Motor neuron (in vitro differentiated cells): ENCODE measurements around the gene ATP5ME. TPM values are rescaled to one million over a fixed set of nuclear protein-coding genes. Genes with fewer than 3 reads are reported as not detected.
"Not testable (repeated sequence)": the region's sequence is repeated elsewhere in the genome, so short reads cannot be mapped to it uniquely, and the experiment has no call there.

Source experiments
- ATAC-seq, 8 experiments: fragments of 200-7000 bp; cut with Tn5 transposase; replicated peaks in 6 of 8; 2 replicates each; pipeline ENCODE4 v1.8.0; 2021; ENCODE audit warnings: mild to moderate bottlenecking in 8 of 8, moderate library complexity in 8 of 8
- H3K27ac ChIP-seq, 2 donors: fragments of 250-450 bp; sonication (Bioruptor Pico); 2 replicates each; pipeline ENCODE4 v1.9.0; 2021; ENCODE audit warnings: antibody characterized with exemption in 2 of 2, mild to moderate bottlenecking in 2 of 2, moderate library complexity in 1 of 2
- H3K4me1 ChIP-seq, 2 donors: fragments of 250-450 bp; sonication (Bioruptor Pico); replicated peaks in 1 of 2; 2 replicates each; pipeline ENCODE4 v1.6.1; 2021; ENCODE audit warnings: antibody characterized with exemption in 2 of 2, mild to moderate bottlenecking in 2 of 2, moderate library complexity in 1 of 2
- H3K4me3 ChIP-seq, 5 donors: fragments of 250-450 bp; sonication (Bioruptor Pico); 2 replicates each; pipeline ENCODE4 v1.9.0; 2021; ENCODE audit warnings: antibody characterized with exemption in 5 of 5, mild to moderate bottlenecking in 5 of 5, moderate library complexity in 4 of 5
- WGBS, 10 experiments: fragments of 450-650 bp; shearing (Covaris generic); methylation state at CpG; one replicate each; pipeline ENCODE4 v1.0.0; 2022; 5-methylcytosine and 5-hydroxymethylcytosine counted together
- in situ Hi-C, 9 experiments: fragments of 400-800 bp; cut with MboI; loops; one replicate each; pipeline ENCODE4 v1.15.0; 2021; ENCODE audit warnings: low sequenced_read_pairs in 9 of 9, low pct_unique_long_range_greater_than_20kb in 2 of 9; ENCODE audit not compliant: unreplicated experiment in 9 of 9
- total RNA-seq, 8 experiments: library from RNA; unstranded; fragments of 300-600 nt; gene quantifications; 2 replicates each; pipeline versions ENCODE4 v1.2.3 to v1.2.4, GENCODE V29; 2022

Gene ATP5ME
- total RNA-seq, 8 experiments from 2014 or later, result 668 to 891 (median 799) TPM

DNA sequence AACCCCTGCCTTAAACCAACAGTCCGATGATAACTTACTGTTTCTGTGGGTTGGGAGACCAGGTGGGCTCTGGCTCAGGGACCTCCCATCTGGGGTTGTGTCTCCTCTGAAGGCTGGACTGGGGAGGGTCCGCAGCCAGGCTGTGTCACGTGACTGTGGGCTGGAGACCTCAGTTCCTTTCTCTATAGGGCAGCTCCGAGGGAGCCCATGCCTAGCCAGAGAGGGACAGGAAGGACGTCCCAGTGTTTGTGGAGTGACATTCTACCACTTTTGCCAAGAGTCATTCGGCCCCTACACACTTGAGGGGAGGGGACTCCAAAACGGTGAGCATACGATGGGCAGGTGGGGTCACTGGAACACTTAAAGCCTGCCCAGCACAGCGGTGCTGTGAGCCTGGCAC, 36.0 kb upstream of the ATP5ME start:
- in situ Hi-C loops, result no loop called here
- Histone ChIP-seq H3K4me1 (peaks cover 12 to 14% of the 10 kb centered on the region in 2 donors), H3K27ac (no peak overlapping the region), H3K4me3 (no peak overlapping the region)
- no peak for ATAC-seq
- WGBS, 10 experiments, result 45 to 100% (median 68%) methylated on average over 1 to 4 of the region's 9 CpGs; no CpG with 5 or more reads in 5 of the 10 experiments

GRCh38 chr4:709348-709747, 35.3 kb upstream of the ATP5ME start:
- H3K4me3 ChIP-seq, result no peak overlapping the region
- no peak for ATAC-seq
- 80 to 100% (median 93%) methylated on average over 3 to 6 of the region's 6 CpGs; no CpG with 5 or more reads in 1 of the 10 experiments for WGBS, 10 experiments
- peaks cover 12 to 14% of the 10 kb centered on the region in 2 donors for H3K4me1 ChIP-seq
- no peak overlapping the region for H3K27ac ChIP-seq
- in situ Hi-C loops, result no loop called here

DNA sequence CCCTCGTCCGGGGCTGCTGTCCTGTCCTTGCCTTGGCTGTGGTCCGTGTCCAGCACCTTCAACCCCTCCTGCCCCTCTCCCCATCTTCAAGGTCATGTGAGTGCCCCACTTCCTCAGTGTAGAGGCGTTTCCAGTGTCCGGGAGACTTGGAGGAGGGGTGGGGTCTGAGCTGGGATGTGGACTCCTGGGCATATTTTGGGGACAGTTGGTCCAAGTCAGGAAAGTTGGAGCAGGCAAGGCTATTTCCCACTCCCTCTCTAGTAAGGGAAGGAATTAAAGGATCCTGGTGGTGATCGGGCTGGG, 34.5 kb upstream of the ATP5ME start:
- Histone ChIP-seq H3K4me1 (peaks cover 12 to 14% of the 10 kb centered on the region in 2 donors), H3K4me3 (no peak overlapping the region), H3K27ac (no peak overlapping the region)
- 80 to 100% (median 100%) methylated on average over 1 to 4 of the region's 6 CpGs; no CpG with 5 or more reads in 5 of the 10 experiments for WGBS, 10 experiments
- in situ Hi-C loops, result no loop called here
- no peak for ATAC-seq

DNA sequence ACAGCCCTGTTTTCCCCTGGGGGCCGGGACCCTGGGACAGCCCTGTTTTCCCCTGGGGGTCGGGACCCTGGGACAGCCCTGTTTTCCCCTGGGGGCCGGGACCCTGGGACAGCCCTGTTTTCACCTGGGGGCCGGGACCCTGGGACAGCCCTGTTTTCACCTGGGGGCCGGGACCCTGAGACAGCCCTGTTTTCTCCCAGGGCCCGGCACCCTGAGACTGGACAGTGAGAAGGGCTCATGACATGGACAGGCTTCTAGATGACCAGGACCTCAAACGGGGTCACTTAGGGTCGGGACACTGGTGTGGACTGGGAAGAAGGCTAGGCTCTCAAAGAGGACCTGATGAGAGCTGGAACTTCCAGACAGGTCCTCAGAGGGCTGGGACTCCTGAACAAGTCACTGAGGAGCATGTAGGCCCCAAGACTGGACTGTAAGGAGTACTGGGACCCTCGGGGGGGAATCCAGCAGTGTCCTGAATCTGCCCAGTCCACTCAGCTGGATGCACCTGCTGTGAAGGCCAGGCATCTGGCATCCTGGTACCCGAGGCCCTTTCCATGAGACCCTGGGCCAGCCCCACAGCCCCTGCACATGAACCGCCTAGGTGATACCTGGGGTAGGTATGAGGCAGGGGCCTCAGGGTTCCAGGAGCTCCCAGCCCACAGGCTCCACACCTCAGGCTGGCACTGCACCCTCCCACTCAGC, 34.0 kb upstream of the ATP5ME start:
- ATAC-seq, result no peak
- 53 to 83% methylated on average over 2 to 3 of the region's 11 CpGs; no CpG with 5 or more reads in 8 of the 10 experiments for WGBS, 10 experiments
- no peak overlapping the region for H3K4me3 ChIP-seq
- in situ Hi-C loops, result no loop called here
- peaks cover 12 to 14% of the 10 kb centered on the region in 2 donors for H3K4me1 ChIP-seq
- no peak overlapping the region for H3K27ac ChIP-seq

- Histone ChIP-seq H3K4me1 (peaks cover 12 to 14% of the 10 kb centered on the region in 2 donors), H3K27ac (no peak overlapping the region), H3K4me3 (peak overlapping the region; percentile 80 to 99 (median 95))
- in situ Hi-C loops, result no loop called here
- ATAC-seq, result no peak
- WGBS, 10 experiments, result 14 to 60% (median 40%) methylated on average over 1 to 3 of the region's 21 CpGs; no CpG with 5 or more reads in 7 of the 10 experiments
Measured at GRCh38 chr4:706834-707598, 32.9 kb upstream of the ATP5ME start.

GRCh38 chr4:706083-706633, 32.1 kb upstream of the ATP5ME start:
- ATAC-seq, in situ Hi-C loops: not testable (repeated sequence)
- H3K27ac ChIP-seq, result peak overlapping the region; percentile 78 to 85
- 8% methylated on average over 5 of the region's 21 CpGs; no CpG with 5 or more reads in 9 of the 10 experiments for WGBS, 10 experiments
- peaks cover 12 to 14% of the 10 kb centered on the region in 2 donors for H3K4me1 ChIP-seq
- peak overlapping the region; percentile 80 to 99 (median 95) for H3K4me3 ChIP-seq

DNA sequence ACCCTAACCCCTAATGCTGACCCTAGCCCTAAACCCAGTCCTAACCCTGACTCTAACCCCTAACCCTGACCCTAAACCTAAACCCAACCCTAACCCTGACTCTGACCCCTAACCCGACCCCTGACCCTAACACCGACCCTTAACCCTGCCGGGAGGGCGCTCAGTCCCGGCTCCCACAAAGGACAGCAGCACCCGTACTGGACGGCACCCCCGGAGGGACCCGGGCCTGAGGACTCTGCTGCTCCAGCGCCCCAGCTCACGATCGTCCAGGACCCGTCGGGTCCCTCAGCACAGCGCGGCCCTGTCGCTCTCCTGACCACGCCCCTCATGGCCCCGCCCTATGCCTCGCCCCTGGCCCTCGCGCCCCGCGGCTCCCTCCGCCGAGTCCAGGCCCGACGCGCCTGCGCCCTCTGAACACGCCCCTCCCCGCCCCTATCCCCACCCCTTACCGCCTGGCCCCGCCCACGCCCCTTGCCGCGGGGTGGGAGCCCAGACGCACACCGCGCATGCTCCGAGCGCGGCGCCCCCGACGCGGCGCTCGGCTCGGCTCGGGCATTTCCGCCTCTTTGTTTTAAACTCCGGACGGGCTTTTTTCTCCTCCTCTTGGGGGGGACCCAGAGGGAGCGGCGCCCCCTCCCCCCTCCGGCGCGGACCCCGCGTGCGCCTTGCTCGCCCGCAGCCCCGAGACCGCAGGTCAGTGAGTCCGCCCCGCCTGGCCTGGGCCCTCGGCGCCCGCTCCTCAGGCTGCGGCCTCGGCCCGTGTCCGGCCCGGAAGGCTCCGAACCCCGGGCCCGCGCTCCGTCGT, 31.4 kb upstream of the ATP5ME start, which contains the start of gene PCGF3:
PCGF3 (plus strand) TSS at position 555 of the 805 bp plus-strand sequence. CDS start 27,849 bp downstream, outside the sequence.
- in situ Hi-C loops, result no loop called here
- Histone ChIP-seq H3K4me3 (peak within 1 kb of the TSS; percentile 80 to 99 (median 95)), H3K4me1 (peaks cover 12 to 14% of the 10 kb centered on the region in 2 donors), H3K27ac (peak within 1 kb of the TSS; percentile 78 to 85)
- 0% methylated on average over 1 of the region's 82 CpGs; no CpG with 5 or more reads in 9 of the 10 experiments for WGBS, 10 experiments
- ATAC-seq, result peak; percentile 88 to 95 (median 94)

- no CpG with 5 or more reads among the region's 1 CpG for WGBS, 10 experiments
Measured at GRCh38 chr4:704971-705277, 30.8 kb upstream of the ATP5ME start.

GRCh38 chr4:704198-704891, 30.3 kb upstream of the ATP5ME start:
- Histone ChIP-seq H3K4me1 (peaks cover 12 to 14% of the 10 kb centered on the region in 2 donors), H3K27ac (no peak overlapping the region), H3K4me3 (no peak overlapping the region)
- ATAC-seq, result no peak
- WGBS, 10 experiments, result 60 to 100% (median 96%) methylated on average over 5 to 8 of the region's 46 CpGs; no CpG with 5 or more reads in 7 of the 10 experiments
- in situ Hi-C loops, result no loop called here

More at GRCh38 chr4:704971-705277, 30.8 kb upstream of the ATP5ME start:
- peak overlapping the region in 2 of 5 donors; percentile 95 to 99 for H3K4me3 ChIP-seq
- H3K27ac ChIP-seq, result no peak overlapping the region
- no peak for ATAC-seq
- peaks cover 12 to 14% of the 10 kb centered on the region in 2 donors for H3K4me1 ChIP-seq
- in situ Hi-C loops, result no loop called here

DNA sequence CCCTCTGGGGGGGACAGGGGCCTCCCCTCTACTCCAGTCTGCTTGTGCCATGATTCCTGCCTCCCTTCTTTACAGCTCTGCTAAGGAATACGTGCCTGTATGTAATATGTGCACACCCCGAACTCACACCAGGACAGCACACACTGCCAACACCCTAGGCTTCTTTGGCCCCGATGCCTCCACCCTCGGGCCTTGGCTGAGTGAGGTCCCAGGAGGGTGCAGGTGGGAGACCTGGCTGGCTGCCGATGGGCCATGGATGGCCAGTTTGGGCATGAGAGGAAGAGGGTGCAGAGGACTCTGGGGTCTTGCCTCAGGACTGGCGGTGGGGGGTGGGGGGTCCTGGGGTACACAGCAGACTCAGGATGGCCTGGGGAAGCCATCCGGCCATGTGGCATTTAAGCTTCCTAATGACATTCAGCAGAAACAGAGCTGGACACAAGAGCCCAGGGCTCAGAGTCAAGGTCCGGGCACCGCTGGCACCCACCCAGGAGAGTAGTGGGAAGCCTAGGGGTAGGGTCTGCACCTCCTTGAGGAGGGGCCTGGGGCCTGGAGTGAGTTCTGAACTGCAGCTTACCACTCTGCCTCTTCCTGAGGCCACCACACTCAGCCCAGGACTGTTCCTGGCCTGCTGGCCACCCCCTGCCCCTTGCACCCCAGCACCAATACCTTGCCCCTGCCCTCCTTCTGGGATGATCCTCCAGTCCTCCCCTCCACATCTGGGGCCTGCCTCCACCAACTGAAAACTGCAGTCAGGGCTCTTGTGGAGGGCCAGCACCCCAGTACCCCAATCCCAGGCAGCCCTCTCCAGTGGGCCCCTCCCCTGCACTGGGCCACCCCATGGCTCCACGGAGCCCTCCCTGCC, 29.5 kb upstream of the ATP5ME start:
- no CpG with 5 or more reads among the region's 10 CpGs for WGBS, 10 experiments
- Histone ChIP-seq H3K4me1 (peaks cover 11 to 12% of the 10 kb centered on the region in 2 donors), H3K4me3 (no peak overlapping the region), H3K27ac (no peak overlapping the region)
- in situ Hi-C loops, result no loop called here
- ATAC-seq, result no peak

DNA sequence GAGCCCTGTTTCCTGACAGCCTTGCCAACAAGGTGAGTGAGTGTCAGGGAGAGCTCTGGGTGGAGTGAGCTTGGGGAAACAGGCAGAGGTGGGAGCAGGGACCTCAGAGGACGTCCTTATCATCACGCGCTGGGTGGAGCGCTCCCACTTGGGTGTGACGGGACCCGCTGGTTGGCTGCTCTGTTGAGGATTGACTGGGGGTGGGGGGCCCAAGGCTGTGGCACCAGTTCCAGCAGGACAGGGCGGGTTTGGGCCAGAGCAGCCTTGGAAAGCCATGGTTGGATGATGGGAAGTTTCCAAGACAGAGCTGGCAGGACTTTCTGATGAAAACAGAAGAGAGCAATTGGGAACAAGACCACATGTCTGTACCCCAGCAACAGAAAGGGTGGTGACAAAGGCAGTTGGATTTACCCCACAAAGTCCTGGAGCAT, 28.6 kb upstream of the ATP5ME start:
- in situ Hi-C loops, result no loop called here
- ATAC-seq, result no peak
- WGBS, 10 experiments, result 33 to 80% (median 80%) methylated on average over 1 of the region's 7 CpGs; no CpG with 5 or more reads in 7 of the 10 experiments

More for the DNA sequence above, 28.6 kb upstream of the ATP5ME start:
- Histone ChIP-seq H3K27ac (no peak overlapping the region), H3K4me3 (no peak overlapping the region), H3K4me1 (peaks cover 5% of the 10 kb centered on the region in 2 donors)
